ENCODE measurements around the gene COL13A1.
A peak's percentile ranks its signal among the peaks of the same experiment; 100 is the strongest.

Gene COL13A1

DNA sequence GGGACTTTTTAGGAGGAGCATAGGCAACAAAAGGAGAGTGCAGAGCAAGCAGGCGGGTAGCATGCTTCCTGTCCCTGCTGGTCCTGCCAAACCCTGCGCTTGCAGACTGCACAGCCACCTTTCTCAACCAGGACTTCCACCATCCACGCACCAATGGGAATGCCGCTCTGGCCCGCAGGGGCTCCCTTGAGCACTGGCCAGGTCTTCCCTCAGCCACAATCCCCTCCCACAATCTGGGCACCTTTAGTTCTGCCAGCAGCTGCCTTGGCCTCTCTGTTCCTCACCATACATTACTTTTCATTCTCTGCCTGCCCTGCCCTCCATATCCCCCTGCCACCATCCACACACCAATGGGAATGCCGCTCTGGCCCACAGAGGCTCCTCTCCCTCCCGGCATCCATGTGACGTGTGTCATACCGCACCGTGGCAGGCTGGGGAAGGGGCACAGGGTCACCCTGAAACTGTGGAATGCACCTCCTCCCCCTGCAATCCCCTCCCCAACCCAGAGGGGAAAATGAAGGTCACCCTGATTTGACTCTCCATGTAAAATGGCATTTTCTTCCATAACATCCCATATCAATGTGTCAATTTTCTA is 153.6 kb downstream of the COL13A1 start:
- DNase-seq, result no peak

DNA sequence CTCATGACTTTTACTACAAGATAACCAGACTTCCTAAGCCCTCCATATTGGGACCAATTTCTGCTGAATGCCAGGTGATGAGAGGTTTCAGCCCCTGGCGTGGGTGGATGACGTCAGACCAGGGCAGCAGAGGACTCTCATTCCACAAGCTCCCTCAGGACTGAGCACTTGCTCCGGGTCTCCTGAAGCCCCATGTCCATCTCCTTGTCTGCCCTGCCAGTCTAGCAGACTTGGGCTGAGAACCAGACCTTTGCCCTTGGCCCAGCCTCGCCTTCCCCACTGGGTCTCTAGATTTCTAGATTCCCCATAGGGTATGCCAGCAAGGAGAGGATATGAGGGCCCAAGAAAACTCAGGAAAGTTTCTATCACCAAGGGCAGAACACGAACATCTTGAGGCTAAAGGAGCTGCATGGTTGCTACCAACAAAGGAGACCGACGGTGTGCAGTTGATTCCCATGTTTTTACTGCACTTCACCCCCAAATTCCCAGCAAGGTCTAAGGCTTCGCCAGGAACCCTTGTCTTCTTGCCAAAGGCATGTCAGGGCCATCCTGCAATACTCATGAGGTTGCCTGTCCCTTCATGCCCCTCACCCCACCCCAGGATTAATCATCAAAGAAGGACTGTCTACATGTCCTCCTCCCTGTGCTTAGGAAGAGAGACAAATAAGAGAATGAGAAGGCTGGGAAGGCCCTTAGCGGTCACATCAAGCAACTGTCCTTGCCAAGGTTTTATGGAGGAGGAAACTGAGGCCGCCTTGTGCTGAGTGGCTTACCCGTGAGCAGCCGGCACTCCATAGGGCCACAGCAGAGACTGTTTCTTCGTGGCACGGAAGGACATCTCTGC is 154.4 kb downstream of the COL13A1 start:
- DNase-seq, result no peak

DNA sequence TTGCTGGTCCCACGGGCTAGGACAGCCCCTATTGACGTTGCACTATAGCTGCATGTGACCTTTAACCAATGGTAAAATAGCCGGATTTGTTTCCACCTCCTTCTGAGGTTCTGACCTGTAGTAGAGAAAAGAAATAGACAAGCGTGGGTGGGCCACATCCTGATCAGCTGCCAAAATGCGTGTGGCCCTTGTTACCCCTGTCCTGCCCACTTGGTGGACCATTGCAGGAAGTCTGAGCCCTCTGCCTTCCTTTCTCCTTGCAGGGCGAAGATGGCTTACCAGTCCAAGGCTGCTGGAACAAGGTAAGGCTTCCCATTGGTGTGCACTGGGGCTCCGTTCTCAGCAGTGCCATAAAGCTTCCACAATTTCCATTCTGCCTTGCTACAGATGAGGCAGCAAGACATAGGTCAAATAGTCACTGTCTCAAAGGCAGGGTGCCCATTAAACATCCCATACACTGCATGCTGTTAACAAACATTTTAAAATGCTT is 155.1 kb downstream of the COL13A1 start:
- DNase-seq, result no peak

DNA sequence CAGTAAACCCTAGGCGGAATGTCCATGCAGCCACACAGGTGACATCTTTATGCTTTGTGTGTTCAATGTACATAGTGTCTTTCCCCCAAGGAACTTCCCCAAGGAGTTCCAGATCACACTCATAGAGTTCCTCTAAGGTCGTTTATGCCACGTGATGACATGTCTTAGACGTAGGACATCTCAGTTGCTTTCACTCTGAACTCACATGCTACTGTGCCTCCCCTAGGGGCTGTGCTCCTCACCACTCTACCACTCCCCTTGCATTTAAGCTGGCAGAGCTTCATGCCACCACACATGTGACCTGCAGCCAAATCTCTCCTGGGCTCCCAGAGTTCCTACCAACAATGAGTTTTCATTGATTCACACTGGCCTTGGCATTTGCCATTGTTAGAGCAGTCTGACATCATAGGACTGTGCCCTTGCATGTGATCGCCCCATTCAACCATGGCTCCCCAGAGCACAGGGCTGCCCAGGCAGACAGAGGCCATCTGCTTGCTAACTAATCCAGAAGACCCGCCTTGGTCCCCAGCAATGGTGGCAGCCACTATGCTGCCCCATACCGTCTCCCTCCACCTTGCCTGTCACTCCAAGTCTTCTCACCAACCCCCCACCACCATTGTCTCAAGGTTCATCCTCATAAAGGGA is 155.7 kb downstream of the COL13A1 start:
- no peak for DNase-seq

DNA sequence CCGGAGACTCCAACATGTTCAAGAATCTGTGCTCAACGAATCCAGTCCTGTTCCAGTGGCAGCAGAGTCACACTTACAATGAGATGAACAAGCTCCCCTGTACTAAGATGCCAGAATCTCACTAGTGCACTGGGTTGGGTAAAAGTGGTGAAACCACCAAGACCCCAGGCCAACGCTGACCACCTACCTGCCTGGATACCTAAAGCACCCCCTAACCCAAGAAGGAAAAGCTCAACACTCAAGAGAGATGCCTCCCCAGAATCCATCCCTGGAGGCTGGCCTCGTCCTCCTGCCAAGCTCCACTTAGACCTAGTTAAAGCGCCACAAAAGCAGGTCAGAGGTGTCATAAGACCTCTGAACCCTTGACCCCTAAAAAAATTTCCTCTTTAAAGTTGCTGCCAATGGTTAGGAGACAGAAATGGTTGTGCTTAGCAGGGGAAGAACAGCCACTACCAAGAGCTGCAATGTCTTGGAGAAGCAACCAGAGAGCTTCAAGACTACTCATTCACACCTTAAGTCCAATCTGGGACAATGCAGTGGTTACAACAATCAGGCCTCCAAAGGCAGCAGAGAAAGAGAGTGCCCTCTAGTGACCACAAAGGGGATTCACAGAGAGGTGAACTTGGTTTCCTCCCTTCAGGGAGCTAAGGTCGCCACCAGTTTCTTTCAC is 156.3 kb downstream of the COL13A1 start:
- DNase-seq, result peak; percentile 65

DNA sequence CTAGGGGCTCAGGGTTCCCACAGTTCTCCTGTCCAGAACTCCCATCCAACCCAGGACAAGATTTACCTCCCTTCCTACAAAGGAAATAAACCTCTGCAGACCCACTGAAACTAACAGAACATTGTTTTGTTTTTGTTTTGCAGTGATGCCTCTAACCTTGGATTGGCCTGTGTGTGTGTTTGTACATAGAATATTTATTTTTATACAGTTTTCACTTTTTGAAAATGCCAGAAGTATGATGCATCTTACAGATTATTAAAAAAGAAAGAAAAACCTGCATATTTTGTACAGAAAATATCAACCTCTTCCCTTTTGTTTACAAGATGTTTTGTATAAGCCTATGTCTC is 156.8 kb downstream of the COL13A1 start:
- no peak for DNase-seq

DNA sequence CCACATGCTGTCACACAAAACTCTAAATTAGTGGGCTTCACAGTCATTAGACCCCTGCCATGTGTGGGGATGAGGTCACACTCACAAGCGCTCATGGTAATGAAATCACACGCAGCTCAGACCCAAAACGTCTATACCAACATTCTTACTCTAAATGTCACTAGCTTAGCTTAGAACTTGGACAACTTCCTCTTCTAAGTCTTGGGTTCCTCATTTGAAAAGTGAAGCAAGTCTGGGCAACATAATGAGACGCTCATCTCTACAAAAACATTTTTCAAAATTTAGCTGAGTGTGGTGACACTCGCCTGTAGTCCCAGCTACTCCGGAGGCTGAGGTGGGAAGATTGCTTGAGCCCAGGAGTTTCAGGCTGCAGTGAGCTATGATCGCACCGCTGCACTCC is 158.2 kb downstream of the COL13A1 start:
- DNase-seq, result no peak

DNA sequence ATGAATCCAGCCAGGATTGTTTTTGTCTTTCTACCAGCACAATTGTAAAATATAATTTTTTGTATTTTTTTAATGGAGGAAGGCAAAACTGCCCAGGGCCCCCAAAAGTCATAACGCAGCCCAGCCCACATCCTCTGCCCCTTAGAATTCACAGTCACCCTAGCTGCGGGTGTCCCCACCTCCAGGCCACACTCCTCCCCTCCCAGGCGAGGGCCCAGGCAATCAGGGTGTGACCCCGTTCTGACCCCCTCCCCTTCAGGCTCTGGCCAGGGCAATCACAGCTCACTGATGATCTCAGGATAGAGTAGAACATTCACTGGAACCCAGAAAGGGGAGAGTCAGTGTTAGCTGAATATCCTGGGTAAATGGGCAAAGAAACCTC is 158.9 kb downstream of the COL13A1 start:
- no peak for DNase-seq

DNA sequence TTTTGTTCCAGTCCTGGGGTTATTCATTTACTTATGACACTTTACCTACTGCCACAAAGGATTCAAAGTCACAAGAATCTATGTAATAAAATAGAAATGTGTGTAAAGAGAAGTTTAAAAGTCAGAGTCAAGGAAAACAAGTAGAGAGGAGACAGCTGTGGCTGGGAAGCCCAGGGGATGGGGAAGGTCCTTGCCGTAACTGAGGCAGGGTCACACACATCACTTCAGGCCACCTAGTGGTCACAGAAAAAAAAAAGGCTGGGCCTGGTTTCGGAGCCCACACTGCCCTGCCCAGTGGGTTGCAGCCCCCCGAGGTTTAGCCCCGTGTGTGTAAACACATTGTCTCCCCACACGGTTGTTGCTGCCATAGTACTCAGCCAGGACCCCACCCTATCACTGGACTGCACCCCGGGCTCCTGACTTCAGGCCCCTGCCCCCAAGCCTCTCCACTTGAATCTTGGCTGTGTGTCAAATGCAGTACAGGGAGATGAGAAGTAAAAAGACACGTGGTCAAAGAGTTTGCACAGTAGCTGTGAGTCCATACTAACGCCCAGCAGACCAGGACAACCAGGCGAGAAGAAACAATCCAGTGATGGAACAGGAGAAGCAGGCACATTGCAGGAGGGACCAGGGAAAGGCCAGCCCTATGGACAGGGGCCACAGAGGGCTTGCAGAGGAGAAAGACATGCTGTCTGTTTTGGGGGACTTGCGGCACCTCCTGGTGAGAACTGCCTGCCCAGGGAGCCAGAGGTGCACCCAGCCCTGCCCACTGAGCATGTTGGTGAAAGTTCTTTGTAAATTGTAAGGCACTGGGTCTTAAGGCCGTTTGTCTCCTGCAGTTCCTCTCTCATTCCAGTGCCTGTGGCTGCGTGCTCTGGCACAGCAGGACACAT is 159.5 kb downstream of the COL13A1 start:
- no peak for DNase-seq

DNA sequence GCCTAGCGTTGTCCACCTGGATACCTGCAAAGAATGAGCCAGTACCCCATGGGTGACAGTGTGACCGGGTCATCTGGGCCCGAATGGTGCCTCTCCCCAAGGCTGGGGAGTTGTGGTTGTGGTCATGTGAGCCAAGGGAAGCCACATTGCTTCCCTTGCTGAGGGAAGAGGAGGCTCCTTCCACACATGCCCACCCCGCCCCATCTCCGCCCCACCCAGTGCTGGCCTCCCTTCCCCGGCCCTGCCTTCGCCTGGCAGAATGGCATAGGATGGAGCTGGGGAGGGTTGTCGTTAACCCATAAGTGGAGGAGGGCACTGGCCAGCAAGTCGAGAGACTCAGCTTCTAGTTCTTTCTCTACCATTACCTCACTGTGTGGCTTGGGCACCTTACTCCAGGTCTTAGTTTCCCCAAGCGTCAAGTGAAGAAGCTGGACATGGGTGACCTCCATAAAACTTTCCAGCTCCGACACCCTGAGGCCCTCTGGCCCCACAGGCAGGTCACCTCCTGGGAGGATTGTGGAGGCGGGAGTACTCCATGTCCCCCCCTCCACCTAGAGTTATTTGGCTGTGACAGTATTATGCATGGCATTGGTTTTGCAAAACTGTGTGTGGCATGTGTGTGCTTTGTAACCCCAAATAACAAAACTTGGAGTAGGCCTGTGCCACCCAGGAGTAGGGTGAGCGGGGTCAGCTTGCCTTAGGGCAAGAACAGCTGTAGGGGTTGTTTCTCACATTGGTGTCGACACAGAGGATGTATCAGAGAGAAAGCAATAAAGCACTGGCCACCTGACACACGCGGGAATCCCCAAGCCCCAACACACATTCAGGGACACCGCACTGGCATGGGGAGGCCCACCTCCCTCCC is 160.4 kb downstream of the COL13A1 start:
- DNase-seq, result no peak

DNA sequence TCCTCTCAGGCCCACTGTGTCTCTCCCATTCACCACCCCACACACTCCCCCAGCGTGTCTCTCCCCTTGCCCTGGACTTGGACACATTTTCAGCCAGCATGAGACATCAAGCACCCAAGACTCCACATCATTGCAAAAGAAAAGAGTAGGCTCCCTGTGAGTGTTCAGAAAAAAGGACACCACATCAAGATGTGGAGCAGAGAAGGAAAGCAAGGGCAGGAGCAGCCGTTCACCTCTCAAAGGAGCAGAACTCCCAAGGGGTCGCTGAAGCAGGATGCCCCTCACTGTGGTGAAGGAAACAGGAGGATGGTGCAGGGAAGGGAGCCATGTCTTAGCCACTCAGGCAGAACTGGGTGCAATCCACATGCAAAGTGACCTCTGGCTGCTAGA is 161.0 kb downstream of the COL13A1 start:
- DNase-seq, result no peak

DNA sequence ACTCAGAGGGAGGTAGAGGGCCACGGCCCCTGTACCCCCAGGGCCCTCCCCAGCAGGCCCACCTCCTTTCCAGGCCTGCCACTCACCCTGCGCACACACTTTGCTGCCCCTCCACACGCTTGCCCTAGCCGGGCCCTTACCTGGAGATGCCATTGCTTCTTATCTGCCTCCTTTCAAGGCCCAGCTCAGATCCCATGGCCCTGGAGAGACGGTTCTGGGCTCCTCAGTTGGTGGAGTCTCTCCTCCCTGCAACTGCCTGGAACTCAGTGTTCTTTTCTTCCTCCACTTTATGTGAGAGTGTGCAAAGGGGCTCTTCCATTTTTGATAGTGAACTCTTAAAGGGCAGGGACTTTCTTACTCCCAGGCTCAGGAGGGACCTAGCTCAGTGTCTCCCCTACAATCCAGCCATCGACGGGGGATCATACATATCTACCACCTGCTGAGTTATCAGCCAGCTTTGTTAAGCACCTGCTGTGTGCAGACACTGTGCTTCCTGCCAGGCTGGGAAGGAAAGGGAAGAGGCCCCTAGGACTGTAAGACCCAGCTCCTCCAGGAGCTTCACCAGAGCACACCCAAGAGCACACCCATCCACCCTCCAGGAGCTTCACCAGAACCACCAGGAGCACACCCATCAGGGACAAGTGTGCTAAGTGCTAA is 161.6 kb downstream of the COL13A1 start:
- no peak for DNase-seq

DNA sequence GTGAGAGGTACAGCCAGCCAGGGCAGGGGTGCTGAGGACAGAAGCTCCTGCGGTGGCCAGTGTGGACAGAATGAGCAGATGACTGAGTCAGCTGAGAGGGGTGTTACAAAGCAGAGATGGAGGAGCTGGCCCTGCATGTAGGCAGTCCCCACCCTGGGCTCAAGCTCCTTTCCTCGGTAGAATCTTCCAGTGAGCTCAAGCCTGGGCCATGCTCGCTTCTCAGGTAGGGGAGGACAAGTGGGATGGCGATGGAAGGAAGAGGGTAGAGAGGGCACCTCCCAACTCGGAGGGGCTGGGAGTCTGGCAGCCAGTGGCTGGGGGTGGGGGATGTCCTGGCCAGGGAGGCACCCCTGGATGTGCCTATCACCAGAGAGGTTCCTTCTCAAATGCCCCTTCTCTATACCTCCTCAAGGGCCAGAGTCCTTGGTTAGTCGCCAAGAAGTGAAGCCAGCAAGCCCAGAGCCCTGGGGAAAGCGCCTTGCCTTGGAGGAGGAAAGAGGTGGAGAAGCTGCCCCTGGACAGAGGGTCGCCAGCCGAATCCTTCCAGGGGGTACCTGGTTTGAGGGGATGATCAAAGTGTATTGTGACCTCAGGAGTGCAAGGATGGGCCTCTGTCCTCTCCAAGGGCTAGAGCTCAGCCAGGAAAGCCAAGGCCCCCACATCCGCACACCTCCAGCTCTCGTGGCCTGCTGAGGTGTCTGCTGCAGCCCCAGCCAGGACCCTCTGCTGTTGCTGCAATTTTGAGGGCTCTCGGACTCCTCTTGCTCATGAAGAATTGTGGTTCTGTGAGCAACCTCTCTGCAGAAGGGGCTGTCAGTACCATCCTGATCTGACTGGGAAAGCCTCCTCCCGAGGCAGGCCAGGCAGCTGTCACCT is 162.4 kb downstream of the COL13A1 start:
- no peak for DNase-seq

DNA sequence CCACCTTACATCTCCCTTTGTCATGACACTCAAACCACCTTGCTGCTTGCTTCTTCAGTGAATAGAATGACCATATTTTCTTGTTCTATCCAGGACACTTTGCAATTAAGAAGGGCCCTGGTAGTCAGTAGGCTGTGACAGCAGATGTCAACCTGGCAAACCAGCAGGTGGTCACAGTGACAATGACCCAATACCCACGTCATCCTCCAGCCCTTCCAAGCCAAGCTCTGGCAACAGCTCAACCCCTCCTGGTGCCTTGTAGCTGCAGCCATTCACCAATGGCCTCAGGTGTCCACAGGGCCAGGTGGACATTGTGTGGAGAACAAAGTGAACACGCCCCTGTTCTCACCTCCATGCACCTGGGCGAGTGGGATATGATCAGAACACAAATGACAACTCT is 163.4 kb downstream of the COL13A1 start:
- no peak for DNase-seq

DNA sequence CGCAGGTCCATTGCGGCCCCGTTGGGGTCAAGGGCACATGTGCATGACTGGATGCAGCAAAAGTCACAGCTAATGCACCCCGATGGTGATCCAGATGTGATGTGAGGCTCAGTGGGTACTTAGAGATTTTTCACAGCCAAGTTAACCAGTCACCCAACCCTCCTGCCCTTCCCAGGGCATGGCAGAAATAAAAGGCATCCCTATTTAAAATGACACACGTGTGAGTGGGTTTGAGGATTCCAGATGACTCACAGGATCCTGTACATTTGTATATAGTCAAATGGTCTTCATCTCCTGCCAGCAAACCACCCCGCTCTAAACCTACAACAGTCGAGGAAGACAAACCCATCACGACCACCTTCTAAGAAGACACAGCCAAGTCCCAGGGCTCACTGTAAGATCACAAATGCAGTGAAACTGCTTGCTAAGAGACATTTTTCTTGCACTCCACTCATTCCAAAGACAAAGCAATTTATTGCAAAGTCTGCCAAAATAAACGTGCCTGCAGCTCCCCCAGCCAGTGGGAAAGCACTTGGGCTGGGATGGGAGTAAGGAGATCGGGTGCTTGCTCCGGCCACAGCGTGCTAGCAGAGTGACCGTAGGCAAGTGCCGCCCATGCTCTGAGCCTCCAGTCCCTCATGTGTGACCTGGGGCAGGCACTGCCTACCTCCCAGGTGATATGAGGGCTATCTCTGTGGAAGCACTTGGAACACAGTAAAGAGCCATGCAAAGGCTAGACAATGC is 164.4 kb downstream of the COL13A1 start:
- DNase-seq, result no peak

DNA sequence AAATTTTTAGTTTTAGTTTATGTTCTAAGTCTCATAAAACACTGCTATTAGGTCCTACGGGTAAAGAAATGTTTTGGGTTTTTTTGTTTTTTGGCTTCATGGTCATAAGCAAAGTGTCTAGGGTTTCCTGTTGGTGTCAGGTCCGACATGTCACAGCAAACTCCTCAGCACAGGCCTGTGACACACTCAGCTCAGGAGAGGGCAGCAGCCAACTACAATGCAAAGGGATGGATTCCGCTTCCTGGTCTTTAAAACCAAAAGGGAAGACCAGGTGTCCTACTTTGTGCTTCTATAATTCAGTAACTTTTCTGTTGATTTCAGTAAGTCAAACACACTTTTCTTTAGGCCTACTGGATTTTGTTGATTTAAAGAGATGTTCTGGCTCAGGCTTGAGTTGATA is 167.1 kb downstream of the COL13A1 start:
- DNase-seq, result peak; percentile 38

DNA sequence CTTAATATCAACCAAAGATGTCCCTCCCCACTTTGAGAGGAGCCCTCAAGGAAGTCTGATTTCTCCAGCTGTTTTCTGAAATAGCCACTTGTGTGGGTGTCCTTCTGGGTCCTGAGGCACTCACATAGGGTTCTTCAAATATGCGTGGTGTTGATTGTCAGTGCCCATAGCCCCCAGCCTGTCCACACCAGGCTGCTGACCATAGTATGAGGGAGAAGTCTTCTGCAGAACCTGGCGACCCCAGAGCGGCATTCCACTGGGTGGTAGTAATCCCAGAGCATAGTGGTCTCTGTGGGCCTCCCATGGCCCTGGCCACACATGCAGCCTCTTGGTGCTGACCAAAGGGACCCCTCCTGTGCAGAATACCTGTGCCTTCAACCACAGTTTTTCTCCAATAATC is 168.3 kb downstream of the COL13A1 start:
- no peak for DNase-seq

DNA sequence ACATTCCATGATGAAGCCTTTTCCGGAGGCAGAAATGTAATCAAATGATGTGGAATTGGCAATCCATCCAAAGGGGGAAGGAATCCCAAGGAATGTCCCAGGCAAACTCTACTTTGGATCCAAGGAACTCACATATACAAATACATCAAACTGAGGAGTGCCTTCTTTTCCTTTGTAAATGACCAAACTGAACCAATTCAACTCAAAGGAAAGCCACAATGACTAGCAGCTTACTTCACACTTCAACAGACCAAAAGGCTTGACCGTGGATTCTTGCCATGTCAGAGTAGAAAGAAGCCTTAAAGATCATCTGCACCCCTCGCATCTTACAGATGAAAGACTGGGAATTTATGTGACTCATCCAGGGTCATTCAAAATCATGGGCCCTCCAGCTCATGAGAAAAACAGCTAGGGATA is 171.3 kb downstream of the COL13A1 start:
- no peak for DNase-seq

DNA sequence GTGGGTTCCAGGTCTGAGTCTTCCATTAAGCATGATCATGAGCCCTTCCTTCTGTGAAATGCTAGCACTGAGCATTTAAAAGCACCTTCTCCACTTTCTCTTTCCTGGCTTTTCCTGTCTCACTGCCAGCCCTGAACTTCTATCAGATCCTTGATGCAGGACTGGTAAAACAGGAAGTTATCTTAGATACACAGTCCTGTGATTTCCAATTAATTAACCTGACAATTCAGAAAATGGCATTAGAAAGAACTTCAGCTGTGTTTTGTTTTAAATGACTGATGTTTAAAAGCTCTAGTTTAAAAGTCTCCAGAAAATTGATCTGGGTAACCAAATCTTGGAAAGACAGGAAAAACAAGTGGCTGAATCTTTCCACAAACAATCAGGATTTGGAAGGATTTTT is 172.0 kb downstream of the COL13A1 start:
- no peak for DNase-seq
